Tibial nerve (tissue), 4 donors: Measurements from ENCODE around the gene NR2C2. TPM values are rescaled to one million over a fixed set of nuclear protein-coding genes. Genes with fewer than 3 reads are reported as not detected.

Experiments
- DNase-seq, 2 donors: peaks; one replicate each; pipeline ENCODE4 v3.0.0-alpha.2; 2019; ENCODE audit warnings: low spot score in 2 of 2
- H3K27ac ChIP-seq, 4 donors: fragments of 200-600 bp; sonication (generic) in 3 of 4; one replicate each; pipeline ENCODE4 v1.5.1; 2017 to 2019; ENCODE audit warnings: mild to moderate bottlenecking in 1 of 4
- H3K27me3 ChIP-seq, 2 donors: fragments of 200-600 bp; sonication (generic) in 1 of 2; one replicate each; pipeline versions ENCODE4 v1.5.1 to v1.6.0; 2017 to 2019
- H3K36me3 ChIP-seq, 3 donors: fragments of 200-600 bp; sonication (generic); one replicate each; pipeline ENCODE4 v1.5.1; 2018 to 2019
- H3K4me1 ChIP-seq, 4 donors: fragments of 200-600 bp; sonication (generic) in 3 of 4; one replicate each; pipeline ENCODE4 v1.5.1; 2017 to 2019
- H3K4me3 ChIP-seq, 4 donors: fragments of 200-600 bp; sonication (generic) in 3 of 4; one replicate each; pipeline ENCODE4 v1.5.1; 2017 to 2019; ENCODE audit warnings: mild to moderate bottlenecking in 1 of 4, moderate library complexity in 1 of 4
- H3K9me3 ChIP-seq, 4 donors: fragments of 200-600 bp; sonication (generic) in 3 of 4; one replicate each; pipeline ENCODE4 v1.5.1; 2017 to 2019
- EP300 ChIP-seq, 2 donors: sonication (generic); formaldehyde crosslinking; IDR thresholded peaks; one replicate each; pipeline ENCODE4 v1.6.1; 2017; ENCODE audit warnings: antibody characterized with exemption in 2 of 2, mild to moderate bottlenecking in 1 of 2
- POLR2A ChIP-seq, 2 donors: fragments of 450-650 bp; IDR thresholded peaks; one replicate each; pipeline ENCODE4 v1.6.1; 2017; ENCODE audit warnings: antibody characterized with exemption in 2 of 2, mild to moderate bottlenecking in 2 of 2, moderate library complexity in 2 of 2
- WGBS, 2 donors: methylation state at CpG; one replicate each; pipeline ENCODE4 v1.1.5; 2018; 5-methylcytosine and 5-hydroxymethylcytosine counted together
- total RNA-seq, 4 donors: library from RNA; depleted of rRNA; stranded (reverse); fragments of >200 nt; gene quantifications; one replicate each; pipeline ENCODE4 v1.1.0, GENCODE V29; 2016
- TF ChIP-seq, protein P1 (sequence below), 5 experiments: fragments of 200-600 bp in 3 of 5; fragments of 450-650 bp in 2 of 5; sonication (generic) in 3 of 5; IDR thresholded peaks; one replicate each; pipeline ENCODE4 v1.5.1; 2016 to 2019; ENCODE audit warnings: antibody characterized with exemption in 5 of 5, mild to moderate bottlenecking in 3 of 5, moderate library complexity in 2 of 5

The NR2C2 gene
- total RNA-seq, 4 donors from 2014 or later, result 34.5 to 54.3 (median 44.4) TPM

DNA sequence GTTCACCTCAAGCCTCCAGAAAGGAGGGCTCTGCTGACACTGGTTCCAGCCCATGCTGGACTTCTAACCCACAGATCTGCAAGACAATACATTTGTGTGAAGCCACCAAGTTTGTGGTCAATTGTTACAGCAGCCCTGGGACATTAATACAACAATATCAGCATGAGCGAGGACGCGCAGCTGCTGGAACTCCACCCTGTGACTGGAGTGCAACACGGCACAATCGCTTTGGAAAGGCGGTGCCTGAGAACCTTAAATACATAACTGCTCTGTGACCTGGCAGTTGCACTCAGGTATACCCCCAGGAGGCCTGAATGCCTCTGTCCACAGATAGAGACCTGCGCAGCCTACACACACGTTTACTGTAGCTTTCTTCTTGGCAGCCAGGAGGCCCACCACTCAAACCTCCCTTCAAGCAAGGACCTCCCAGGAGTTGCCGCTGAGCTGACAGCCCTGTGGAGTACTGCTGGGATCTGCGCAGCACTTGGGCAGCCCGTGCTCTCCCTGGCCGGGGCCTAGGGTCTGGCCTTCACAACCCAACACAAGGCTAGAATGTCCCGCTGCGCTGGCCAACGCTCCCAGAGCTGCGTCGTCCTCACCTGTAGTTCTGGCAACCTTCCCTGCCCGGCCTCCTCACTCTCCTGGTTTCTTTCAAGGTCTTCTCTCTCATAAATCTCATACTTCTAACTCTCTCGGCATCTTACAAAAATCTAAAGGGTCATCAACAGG, 109.5 kb downstream of the NR2C2 start:
- Histone ChIP-seq H3K9me3 (no peaks in the 10 kb centered on the region), H3K4me3 (no peak overlapping the region), H3K27ac (no peak overlapping the region), H3K4me1 (no peaks in the 10 kb centered on the region), H3K27me3 (no peaks in the 10 kb centered on the region), H3K36me3 (peaks cover 0 to 68% (median 5%) of the 10 kb centered on the region in 3 donors)
- 93 to 96% methylated on average over 19 of the region's 19 CpGs for WGBS, 2 donors
- TF ChIP-seq POLR2A (IDR thresholded peaks at IDR 0.05) (no peak), EP300 (IDR thresholded peaks at IDR 0.05) (no peak)
- TF ChIP-seq, protein P1, sequence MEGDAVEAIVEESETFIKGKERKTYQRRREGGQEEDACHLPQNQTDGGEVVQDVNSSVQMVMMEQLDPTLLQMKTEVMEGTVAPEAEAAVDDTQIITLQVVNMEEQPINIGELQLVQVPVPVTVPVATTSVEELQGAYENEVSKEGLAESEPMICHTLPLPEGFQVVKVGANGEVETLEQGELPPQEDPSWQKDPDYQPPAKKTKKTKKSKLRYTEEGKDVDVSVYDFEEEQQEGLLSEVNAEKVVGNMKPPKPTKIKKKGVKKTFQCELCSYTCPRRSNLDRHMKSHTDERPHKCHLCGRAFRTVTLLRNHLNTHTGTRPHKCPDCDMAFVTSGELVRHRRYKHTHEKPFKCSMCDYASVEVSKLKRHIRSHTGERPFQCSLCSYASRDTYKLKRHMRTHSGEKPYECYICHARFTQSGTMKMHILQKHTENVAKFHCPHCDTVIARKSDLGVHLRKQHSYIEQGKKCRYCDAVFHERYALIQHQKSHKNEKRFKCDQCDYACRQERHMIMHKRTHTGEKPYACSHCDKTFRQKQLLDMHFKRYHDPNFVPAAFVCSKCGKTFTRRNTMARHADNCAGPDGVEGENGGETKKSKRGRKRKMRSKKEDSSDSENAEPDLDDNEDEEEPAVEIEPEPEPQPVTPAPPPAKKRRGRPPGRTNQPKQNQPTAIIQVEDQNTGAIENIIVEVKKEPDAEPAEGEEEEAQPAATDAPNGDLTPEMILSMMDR (IDR thresholded peaks at IDR 0.05), result no peak
- no peak for DNase-seq

DNA sequence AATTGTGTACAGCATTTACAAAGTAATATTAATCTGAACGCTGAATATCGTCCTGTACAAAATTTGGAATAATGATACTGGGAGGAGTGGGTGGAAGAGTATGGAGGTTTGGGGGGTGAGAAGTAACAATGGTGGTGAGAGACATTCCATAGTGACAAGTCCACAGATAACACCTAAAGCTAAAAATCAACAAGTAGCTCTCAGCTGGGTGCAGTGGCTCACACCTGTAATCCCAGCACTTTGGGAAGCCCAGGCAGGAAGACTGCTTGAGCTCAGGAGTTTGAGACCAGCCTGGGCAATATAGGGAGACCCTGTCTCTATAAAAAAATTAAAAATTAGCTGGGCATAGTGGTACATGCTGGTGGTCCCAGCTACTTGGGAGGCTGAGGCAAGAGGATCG, 112.6 kb downstream of the NR2C2 start:
- TF ChIP-seq, protein P1 (IDR thresholded peaks at IDR 0.05), result no peak
- TF ChIP-seq POLR2A (IDR thresholded peaks at IDR 0.05) (no peak), EP300 (IDR thresholded peaks at IDR 0.05) (no peak)
- DNase-seq, result no peak
- no peaks in the 10 kb centered on the region for H3K9me3 ChIP-seq
- no peak overlapping the region for H3K4me3 ChIP-seq
- H3K36me3 ChIP-seq, result peaks cover 0 to 43% (median 0%) of the 10 kb centered on the region in 3 donors
- no peak overlapping the region for H3K27ac ChIP-seq
- H3K4me1 ChIP-seq, result peaks cover 0 to 16% (median 14%) of the 10 kb centered on the region in 4 donors
- no peaks in the 10 kb centered on the region for H3K27me3 ChIP-seq
- WGBS, 2 donors, result 87% methylated on average over 3 of the region's 3 CpGs

DNA sequence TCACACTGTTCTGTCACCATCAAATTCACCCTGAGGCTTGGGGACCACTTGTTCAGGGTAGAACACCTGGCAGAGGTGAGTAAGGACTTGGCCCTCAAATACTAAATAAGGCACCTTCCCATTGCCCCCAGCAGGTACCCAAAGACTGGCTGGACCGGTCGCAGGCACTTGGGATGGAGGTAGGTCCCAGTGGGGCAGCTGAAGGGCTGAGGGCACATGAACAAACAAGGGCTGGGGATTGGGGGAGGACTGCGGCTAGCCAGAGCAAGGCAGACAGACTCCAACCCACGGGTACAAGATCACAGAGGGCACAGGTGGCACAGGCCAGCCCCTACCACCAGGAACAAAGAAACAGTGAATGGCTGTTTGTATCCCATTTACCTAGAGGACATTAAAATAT, 115.9 kb downstream of the NR2C2 start:
- Histone ChIP-seq H3K27me3 (no peaks in the 10 kb centered on the region), H3K9me3 (no peaks in the 10 kb centered on the region), H3K4me3 (no peak overlapping the region), H3K36me3 (peaks cover 0 to 18% (median 0%) of the 10 kb centered on the region in 3 donors), H3K4me1 (peaks cover 0 to 16% (median 14%) of the 10 kb centered on the region in 4 donors), H3K27ac (peak overlapping the region in 2 of 4 donors; percentile 20 to 27)
- no peak for DNase-seq
- WGBS, 2 donors, result 72 to 91% methylated on average over 4 of the region's 4 CpGs
- TF ChIP-seq POLR2A (IDR thresholded peaks at IDR 0.05) (no peak), EP300 (IDR thresholded peaks at IDR 0.05) (no peak)
- TF ChIP-seq, protein P1 (IDR thresholded peaks at IDR 0.05), result no peak

DNA sequence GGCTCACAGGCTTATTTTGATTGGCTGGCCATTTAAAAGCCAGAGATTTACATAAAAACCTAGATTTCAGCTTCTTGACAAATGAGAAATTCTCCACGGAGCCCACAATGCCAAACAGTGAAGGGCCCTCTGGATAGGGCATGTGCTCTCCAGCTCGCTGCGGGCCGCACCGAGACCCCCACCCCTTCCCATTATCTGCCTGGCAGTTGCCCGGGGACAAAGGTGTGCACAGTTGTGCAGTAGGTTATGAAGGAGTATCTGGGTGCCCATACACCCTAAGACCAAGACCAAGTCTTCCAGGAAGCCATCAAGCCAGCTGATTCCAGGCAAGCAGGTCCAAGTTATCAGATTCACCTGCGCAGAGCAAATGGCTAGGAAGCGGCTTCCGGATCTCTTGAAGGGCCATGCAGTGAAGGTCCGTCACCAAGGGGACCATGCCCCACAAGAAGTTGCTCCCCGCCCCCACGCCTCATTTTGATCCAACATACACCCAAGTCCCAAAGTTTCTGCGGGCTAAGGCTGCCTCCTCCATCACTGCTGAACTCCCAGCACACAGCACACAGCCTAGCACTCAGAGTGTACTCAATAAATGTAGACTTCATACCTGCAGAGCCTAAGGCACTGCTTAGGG, 116.4 kb downstream of the NR2C2 start:
- H3K27ac ChIP-seq, result peak overlapping the region in 2 of 4 donors; percentile 27 to 76
- WGBS, 2 donors, result 83 to 87% methylated on average over 12 to 13 of the region's 13 CpGs
- no peaks in the 10 kb centered on the region for H3K9me3 ChIP-seq
- H3K36me3 ChIP-seq, result peaks cover 0 to 13% (median 0%) of the 10 kb centered on the region in 3 donors
- DNase-seq, result no peak
- peak overlapping the region; percentile 64 to 91 (median 78) for H3K4me3 ChIP-seq
- TF ChIP-seq EP300 (IDR thresholded peaks at IDR 0.05), result no peak
- TF ChIP-seq, protein P1 (IDR thresholded peaks at IDR 0.05), result no peak
- TF ChIP-seq POLR2A (IDR thresholded peaks at IDR 0.05), result no peak
- H3K4me1 ChIP-seq, result peaks cover 0 to 16% (median 14%) of the 10 kb centered on the region in 4 donors
- no peaks in the 10 kb centered on the region for H3K27me3 ChIP-seq

DNA sequence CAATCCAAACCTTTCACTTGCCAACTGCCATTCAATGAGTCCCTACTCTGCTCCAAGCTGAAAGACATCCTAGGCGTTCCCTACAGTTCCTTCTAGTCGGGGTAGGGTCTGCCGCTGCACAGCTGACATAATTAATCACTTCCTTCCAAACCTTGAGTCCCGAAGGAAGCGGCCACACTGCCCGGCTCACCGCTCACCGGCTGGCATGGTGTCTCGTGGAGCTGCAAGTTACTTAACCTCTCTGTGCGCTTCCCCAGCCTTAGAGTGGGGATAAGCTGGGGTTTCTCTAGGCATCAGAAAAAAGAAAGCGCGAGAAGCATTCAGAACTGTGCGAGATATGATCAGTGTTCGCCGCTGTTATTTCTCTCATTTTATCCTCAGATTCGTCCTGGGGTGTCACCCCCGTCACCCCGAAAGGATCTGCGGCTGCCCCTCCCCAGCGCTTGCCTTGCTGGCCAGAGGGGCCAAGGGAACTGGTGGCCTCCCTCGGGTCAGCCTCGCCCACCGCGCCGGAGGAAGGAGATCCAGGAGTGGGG, 117.0 kb downstream of the NR2C2 start:
- DNase-seq, result peak in 1 of 2 donors; percentile 17
- no peaks in the 10 kb centered on the region for H3K9me3 ChIP-seq
- 0 to 2% methylated on average over 25 of the region's 25 CpGs for WGBS, 2 donors
- H3K27ac ChIP-seq, result peak overlapping the region in 3 of 4 donors; percentile 44 to 84 (median 76)
- no peak for TF ChIP-seq POLR2A (IDR thresholded peaks at IDR 0.05)
- TF ChIP-seq, protein P1 (IDR thresholded peaks at IDR 0.05), result no peak
- no peak for TF ChIP-seq EP300 (IDR thresholded peaks at IDR 0.05)
- H3K4me1 ChIP-seq, result peaks cover 0 to 16% (median 14%) of the 10 kb centered on the region in 4 donors
- no peaks in the 10 kb centered on the region for H3K27me3 ChIP-seq
- peak overlapping the region; percentile 64 to 91 (median 78) for H3K4me3 ChIP-seq
- peaks cover 0 to 7% (median 0%) of the 10 kb centered on the region in 3 donors for H3K36me3 ChIP-seq
